Fibroblast of lung (primary cell): ENCODE data around the gene GOLPH3L. TPM values are rescaled to one million over a fixed set of nuclear protein-coding genes. Genes with fewer than 3 reads are reported as not detected.
"Not testable (repeated sequence)": the region's sequence is repeated elsewhere in the genome, so short reads cannot be mapped to it uniquely, and the experiment has no call there.

ENCODE experiments used
- DNase-seq, 2 donors: peaks; one replicate each; pipeline versions ENCODE4 v3.0.0 to v3.0.0-alpha.2; 2010; ENCODE audit warnings: low read depth in 2 of 2
- H2AFZ ChIP-seq: 2 replicates; pipeline ENCODE4 v1.5.1; 2012; ENCODE audit warnings: low read length, control low read depth, inconsistent platforms
- H3K27ac ChIP-seq: 2 replicates; pipeline ENCODE4 v1.5.1; 2011; ENCODE audit warnings: low read length, control low read depth; ENCODE audit not compliant: insufficient read depth
- H3K27me3 ChIP-seq: 2 replicates; pipeline ENCODE4 v1.5.1; 2011; ENCODE audit warnings: mild to moderate bottlenecking, low read length; ENCODE audit not compliant: control insufficient read depth, insufficient read depth
- H3K36me3 ChIP-seq: 2 replicates; pipeline ENCODE4 v1.5.1; 2011; ENCODE audit warnings: low read length; ENCODE audit not compliant: control insufficient read depth, insufficient read depth
- H3K4me1 ChIP-seq: 2 replicates; pipeline ENCODE4 v1.5.1; 2011; ENCODE audit warnings: low read length; ENCODE audit not compliant: control insufficient read depth, insufficient read depth; ENCODE audit errors: extremely low read depth
- H3K4me2 ChIP-seq: 2 replicates; pipeline ENCODE4 v1.5.1; 2011; ENCODE audit warnings: low read length, control low read depth; ENCODE audit not compliant: insufficient read depth; ENCODE audit errors: extremely low read depth
- H3K4me3 ChIP-seq, 4 experiments: fragments of 200-600 bp in 1 of 4; sonication (generic) in 1 of 4; replicated peaks in 1 of 4; 2 replicates each; pipeline ENCODE4 v1.5.1; 2011 to 2016; ENCODE audit warnings: low read length in 4 of 4, low read depth in 3 of 4, mild to moderate bottlenecking in 3 of 4, control low read depth in 2 of 4, inconsistent platforms in 1 of 4, mixed read lengths in 1 of 4; ENCODE audit not compliant: insufficient read depth in 1 of 4; ENCODE audit errors: control extremely low read depth in 1 of 4
- H3K79me2 ChIP-seq: 2 replicates; pipeline ENCODE4 v1.5.1; 2012; ENCODE audit warnings: mild to moderate bottlenecking, low read length, inconsistent platforms; ENCODE audit not compliant: control insufficient read depth, insufficient read depth
- H3K9ac ChIP-seq: 2 replicates; pipeline ENCODE4 v1.5.1; 2011; ENCODE audit warnings: mild to moderate bottlenecking, low read length, control low read depth; ENCODE audit not compliant: insufficient read depth
- H3K9me3 ChIP-seq: 2 replicates; pipeline ENCODE4 v1.5.1; 2012; ENCODE audit warnings: low read depth, low read length; ENCODE audit not compliant: control insufficient read depth, insufficient read depth
- H4K20me1 ChIP-seq: 2 replicates; pipeline ENCODE4 v1.5.1; 2011; ENCODE audit warnings: low read length; ENCODE audit not compliant: control insufficient read depth, insufficient read depth; ENCODE audit errors: extremely low read depth
- EZH2 ChIP-seq: IDR thresholded peaks from 2 replicates; pipeline ENCODE4 v1.5.1; 2012; ENCODE audit warnings: low read length, control low read depth, mild to moderate bottlenecking; ENCODE audit errors: missing control alignments
- polyA plus RNA-seq, 2 donors: library from polyadenylated mRNA; depleted of rRNA in 1 of 2; stranded (reverse) in 1 of 2; unstranded in 1 of 2; fragments of >200 nt; gene quantifications; 2 replicates each; pipeline ENCODE4 v1.2.1, GENCODE V29; 2011 to 2012; ENCODE audit warnings: missing spikeins in 1 of 2
- total RNA-seq: library from RNA; depleted of rRNA; stranded (reverse); fragments of >200 nt; gene quantifications from 2 replicates; pipeline ENCODE4 v1.2.1, GENCODE V29; 2014
- TF ChIP-seq, protein P1 (sequence below), 2 donors: IDR thresholded peaks in 1 of 2; conservative IDR thresholded peaks in 1 of 2; 1 replicate in 1 of 2; 2 replicates in 1 of 2; pipeline ENCODE4 v1.5.1; 2011 to 2012; ENCODE audit warnings: low read length in 2 of 2, control low read depth in 1 of 2, inconsistent platforms in 1 of 2, low read depth in 1 of 2, mild to moderate bottlenecking in 1 of 2

The GOLPH3L gene
- total and polyA plus RNA-seq, 2 donors (not counting 1 experiment from before 2014, with no cell fraction given), result 11.1 to 28.7 TPM

DNA sequence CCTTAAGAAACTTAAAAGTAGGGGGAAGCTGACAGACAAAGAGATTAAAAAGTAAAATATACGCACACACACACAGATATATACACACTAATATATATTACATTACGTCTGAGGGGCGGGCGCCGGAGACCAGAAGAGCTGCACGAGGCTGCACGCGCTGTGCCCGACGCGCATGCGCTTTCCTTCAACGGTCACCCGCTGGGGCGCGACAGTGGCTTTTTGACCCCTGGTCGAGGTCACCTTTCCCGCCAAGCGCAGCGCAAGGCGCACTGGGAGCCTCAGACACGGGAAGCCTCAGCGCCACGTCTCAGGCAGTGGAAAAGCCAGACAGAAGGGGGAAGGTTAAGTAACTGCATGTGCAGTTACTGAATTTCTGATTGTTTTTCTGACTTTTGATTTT, 23.7 kb upstream of the GOLPH3L start, which contains the start of gene HORMAD1:
HORMAD1 (minus strand) TSS at position 193 of the 400 bp plus-strand sequence. CDS start 1,390 bp downstream, outside the sequence.
- Histone ChIP-seq H3K4me1 (no peaks in the 10 kb centered on the region), H3K9me3 (no peaks in the 10 kb centered on the region), H2AFZ (no peak within 1 kb of the TSS), H3K36me3 (no peaks in the 10 kb centered on the region), H3K9ac (no peak within 1 kb of the TSS), H3K4me3 (no peak within 1 kb of the TSS), H4K20me1 (no peaks in the 10 kb centered on the region), H3K27me3 (no peaks in the 10 kb centered on the region), H3K79me2 (no peaks in the 10 kb centered on the region), H3K27ac (no peak within 1 kb of the TSS), H3K4me2 (no peak within 1 kb of the TSS)
- no peak for DNase-seq
- TF ChIP-seq, protein P1, sequence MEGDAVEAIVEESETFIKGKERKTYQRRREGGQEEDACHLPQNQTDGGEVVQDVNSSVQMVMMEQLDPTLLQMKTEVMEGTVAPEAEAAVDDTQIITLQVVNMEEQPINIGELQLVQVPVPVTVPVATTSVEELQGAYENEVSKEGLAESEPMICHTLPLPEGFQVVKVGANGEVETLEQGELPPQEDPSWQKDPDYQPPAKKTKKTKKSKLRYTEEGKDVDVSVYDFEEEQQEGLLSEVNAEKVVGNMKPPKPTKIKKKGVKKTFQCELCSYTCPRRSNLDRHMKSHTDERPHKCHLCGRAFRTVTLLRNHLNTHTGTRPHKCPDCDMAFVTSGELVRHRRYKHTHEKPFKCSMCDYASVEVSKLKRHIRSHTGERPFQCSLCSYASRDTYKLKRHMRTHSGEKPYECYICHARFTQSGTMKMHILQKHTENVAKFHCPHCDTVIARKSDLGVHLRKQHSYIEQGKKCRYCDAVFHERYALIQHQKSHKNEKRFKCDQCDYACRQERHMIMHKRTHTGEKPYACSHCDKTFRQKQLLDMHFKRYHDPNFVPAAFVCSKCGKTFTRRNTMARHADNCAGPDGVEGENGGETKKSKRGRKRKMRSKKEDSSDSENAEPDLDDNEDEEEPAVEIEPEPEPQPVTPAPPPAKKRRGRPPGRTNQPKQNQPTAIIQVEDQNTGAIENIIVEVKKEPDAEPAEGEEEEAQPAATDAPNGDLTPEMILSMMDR (conservative IDR thresholded peaks at IDR 0.05 in 1 of 2, IDR thresholded peaks at IDR 0.05 in 1 of 2; ENCODE audit: low read depth in 1 of 2, low read length in 2 of 2), result no peak
- no peak for TF ChIP-seq EZH2

GRCh38 chr1:150720098-150720497, 23.1 kb upstream of the GOLPH3L start:
- H3K27me3 ChIP-seq, result no peaks in the 10 kb centered on the region
- H3K79me2 ChIP-seq, result no peaks in the 10 kb centered on the region
- no peak overlapping the region for H3K27ac ChIP-seq
- no peak overlapping the region for H3K4me3 ChIP-seq
- no peaks in the 10 kb centered on the region for H3K9me3 ChIP-seq
- H2AFZ ChIP-seq, result no peak overlapping the region
- no peaks in the 10 kb centered on the region for H3K4me1 ChIP-seq
- TF ChIP-seq EZH2, result no peak
- TF ChIP-seq, protein P1 (conservative IDR thresholded peaks at IDR 0.05 in 1 of 2, IDR thresholded peaks at IDR 0.05 in 1 of 2; ENCODE audit: low read depth in 1 of 2, low read length in 2 of 2), result no peak
- H4K20me1 ChIP-seq, result no peaks in the 10 kb centered on the region
- H3K4me2 ChIP-seq, result no peak overlapping the region
- H3K9ac ChIP-seq, result no peak overlapping the region
- H3K36me3 ChIP-seq, result no peaks in the 10 kb centered on the region
- DNase-seq, result no peak

GRCh38 chr1:150718225-150718891, 21.4 kb upstream of the GOLPH3L start:
- TF ChIP-seq, protein P1 (conservative IDR thresholded peaks at IDR 0.05 in 1 of 2, IDR thresholded peaks at IDR 0.05 in 1 of 2; ENCODE audit: low read depth in 1 of 2, low read length in 2 of 2), result no peak
- no peak overlapping the region for H3K4me2 ChIP-seq

GRCh38 chr1:150709031-150709430, 12.1 kb upstream of the GOLPH3L start:
- H3K4me2 ChIP-seq, H3K27ac ChIP-seq, H3K36me3 ChIP-seq, H3K9me3 ChIP-seq, H3K4me1 ChIP-seq, H3K27me3 ChIP-seq, H2AFZ ChIP-seq, DNase-seq, H3K4me3 ChIP-seq, H4K20me1 ChIP-seq, H3K79me2 ChIP-seq, H3K9ac ChIP-seq: not testable (repeated sequence)

More at GRCh38 chr1:150718225-150718891, 21.4 kb upstream of the GOLPH3L start:
- no peaks in the 10 kb centered on the region for H3K9me3 ChIP-seq
- no peak overlapping the region for H3K4me3 ChIP-seq
- no peak overlapping the region for H3K27ac ChIP-seq
- no peaks in the 10 kb centered on the region for H3K27me3 ChIP-seq
- H3K79me2 ChIP-seq, result no peaks in the 10 kb centered on the region
- no peaks in the 10 kb centered on the region for H4K20me1 ChIP-seq
- H3K9ac ChIP-seq, result no peak overlapping the region
- no peaks in the 10 kb centered on the region for H3K36me3 ChIP-seq
- H2AFZ ChIP-seq, result no peak overlapping the region
- no peaks in the 10 kb centered on the region for H3K4me1 ChIP-seq
- DNase-seq, result no peak
